Measurements from ENCODE around the gene HOXA6.

HOXA6 gene

DNA sequence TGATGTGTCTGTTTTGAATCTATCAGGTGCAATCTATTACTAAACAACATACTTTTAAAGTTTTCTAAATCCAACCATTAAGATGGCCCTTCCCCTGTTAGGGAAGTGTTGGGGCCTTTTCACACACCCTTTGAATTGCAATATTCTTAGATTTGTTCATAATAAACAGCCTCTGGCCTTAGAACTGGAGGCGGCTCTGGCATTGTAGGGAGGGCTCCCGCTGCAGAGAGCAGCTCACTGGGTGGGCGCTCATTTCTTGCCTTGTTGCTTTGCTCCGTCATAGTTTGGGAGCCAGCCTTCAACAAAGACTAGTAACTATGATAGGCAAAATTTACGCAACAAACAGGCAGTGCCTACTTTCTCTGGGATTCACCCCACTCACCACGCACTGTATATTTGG lies 30.8 kb upstream of the HOXA6 start:
- Histone ChIP-seq H3K4me3 (ENCODE audit: low read depth, low read length, poor library complexity, severe bottlenecking) (no peak overlapping the region), H3K27ac (ENCODE audit: low read depth, low read length, poor library complexity, severe bottlenecking) (no peak overlapping the region), H3K36me3 (ENCODE audit: insufficient read depth, low read length) (no peaks in the 10 kb centered on the region), H2AFZ (ENCODE audit: low read length) (no peak overlapping the region), H3K27me3 (ENCODE audit: insufficient read depth, low read length) (no peaks in the 10 kb centered on the region; the same call in 1 of the 2 replicates), H3K4me2 (ENCODE audit: low read length) (no peak overlapping the region), H4K20me1 (ENCODE audit: insufficient read depth, low read length) (no peaks in the 10 kb centered on the region), H3K4me1 (ENCODE audit: insufficient read depth, low read length, severe bottlenecking) (peaks cover 10% of the 10 kb centered on the region), H3K79me2 (ENCODE audit: insufficient read depth, low read length) (no peaks in the 10 kb centered on the region), H3K9ac (ENCODE audit: low read length) (no peak overlapping the region), H3K9me3 (ENCODE audit: low read length) (no peaks in the 10 kb centered on the region), H3F3A (ENCODE audit: insufficient read depth, low read length) (no peaks in the 10 kb centered on the region), H3K9me2 (ENCODE audit: low read depth, low read length) (no peaks in the 10 kb centered on the region)
- TF ChIP-seq, protein P1, sequence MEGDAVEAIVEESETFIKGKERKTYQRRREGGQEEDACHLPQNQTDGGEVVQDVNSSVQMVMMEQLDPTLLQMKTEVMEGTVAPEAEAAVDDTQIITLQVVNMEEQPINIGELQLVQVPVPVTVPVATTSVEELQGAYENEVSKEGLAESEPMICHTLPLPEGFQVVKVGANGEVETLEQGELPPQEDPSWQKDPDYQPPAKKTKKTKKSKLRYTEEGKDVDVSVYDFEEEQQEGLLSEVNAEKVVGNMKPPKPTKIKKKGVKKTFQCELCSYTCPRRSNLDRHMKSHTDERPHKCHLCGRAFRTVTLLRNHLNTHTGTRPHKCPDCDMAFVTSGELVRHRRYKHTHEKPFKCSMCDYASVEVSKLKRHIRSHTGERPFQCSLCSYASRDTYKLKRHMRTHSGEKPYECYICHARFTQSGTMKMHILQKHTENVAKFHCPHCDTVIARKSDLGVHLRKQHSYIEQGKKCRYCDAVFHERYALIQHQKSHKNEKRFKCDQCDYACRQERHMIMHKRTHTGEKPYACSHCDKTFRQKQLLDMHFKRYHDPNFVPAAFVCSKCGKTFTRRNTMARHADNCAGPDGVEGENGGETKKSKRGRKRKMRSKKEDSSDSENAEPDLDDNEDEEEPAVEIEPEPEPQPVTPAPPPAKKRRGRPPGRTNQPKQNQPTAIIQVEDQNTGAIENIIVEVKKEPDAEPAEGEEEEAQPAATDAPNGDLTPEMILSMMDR (IDR thresholded peaks at IDR 0.05; ENCODE audit: low read length) = no peak
- no peak for TF ChIP-seq EZH2 (IDR thresholded peaks at IDR 0.05; ENCODE audit: borderline replicate concordance, low read length)

- no peaks in the 10 kb centered on the region for H3K9me3 ChIP-seq (ENCODE audit: low read length)
- no peaks in the 10 kb centered on the region for H3K36me3 ChIP-seq (ENCODE audit: insufficient read depth, low read length)
- peaks cover 2% of the 10 kb centered on the region; the same call in 1 of the 2 replicates for H3K27me3 ChIP-seq (ENCODE audit: insufficient read depth, low read length)
- TF ChIP-seq, protein P1 (IDR thresholded peaks at IDR 0.05; ENCODE audit: low read length) = no peak
- no peak for TF ChIP-seq EZH2 (IDR thresholded peaks at IDR 0.05; ENCODE audit: borderline replicate concordance, low read length)
- no peak overlapping the region for H3K4me2 ChIP-seq (ENCODE audit: low read length)
- H3K79me2 ChIP-seq (ENCODE audit: insufficient read depth, low read length) = no peaks in the 10 kb centered on the region
- H3K27ac ChIP-seq (ENCODE audit: low read depth, low read length, poor library complexity, severe bottlenecking) = no peak overlapping the region
- H2AFZ ChIP-seq (ENCODE audit: low read length) = no peak overlapping the region
- H3K4me3 ChIP-seq (ENCODE audit: low read depth, low read length, poor library complexity, severe bottlenecking) = no peak overlapping the region
- H3F3A ChIP-seq (ENCODE audit: insufficient read depth, low read length) = no peaks in the 10 kb centered on the region
- peaks cover 12% of the 10 kb centered on the region for H3K4me1 ChIP-seq (ENCODE audit: insufficient read depth, low read length, severe bottlenecking)
- H4K20me1 ChIP-seq (ENCODE audit: insufficient read depth, low read length) = no peaks in the 10 kb centered on the region
- H3K9me2 ChIP-seq (ENCODE audit: low read depth, low read length) = no peaks in the 10 kb centered on the region
- no peak overlapping the region for H3K9ac ChIP-seq (ENCODE audit: low read length)
Measured at GRCh38 chr7:27177795-27178320, 30.3 kb upstream of the HOXA6 start.

DNA sequence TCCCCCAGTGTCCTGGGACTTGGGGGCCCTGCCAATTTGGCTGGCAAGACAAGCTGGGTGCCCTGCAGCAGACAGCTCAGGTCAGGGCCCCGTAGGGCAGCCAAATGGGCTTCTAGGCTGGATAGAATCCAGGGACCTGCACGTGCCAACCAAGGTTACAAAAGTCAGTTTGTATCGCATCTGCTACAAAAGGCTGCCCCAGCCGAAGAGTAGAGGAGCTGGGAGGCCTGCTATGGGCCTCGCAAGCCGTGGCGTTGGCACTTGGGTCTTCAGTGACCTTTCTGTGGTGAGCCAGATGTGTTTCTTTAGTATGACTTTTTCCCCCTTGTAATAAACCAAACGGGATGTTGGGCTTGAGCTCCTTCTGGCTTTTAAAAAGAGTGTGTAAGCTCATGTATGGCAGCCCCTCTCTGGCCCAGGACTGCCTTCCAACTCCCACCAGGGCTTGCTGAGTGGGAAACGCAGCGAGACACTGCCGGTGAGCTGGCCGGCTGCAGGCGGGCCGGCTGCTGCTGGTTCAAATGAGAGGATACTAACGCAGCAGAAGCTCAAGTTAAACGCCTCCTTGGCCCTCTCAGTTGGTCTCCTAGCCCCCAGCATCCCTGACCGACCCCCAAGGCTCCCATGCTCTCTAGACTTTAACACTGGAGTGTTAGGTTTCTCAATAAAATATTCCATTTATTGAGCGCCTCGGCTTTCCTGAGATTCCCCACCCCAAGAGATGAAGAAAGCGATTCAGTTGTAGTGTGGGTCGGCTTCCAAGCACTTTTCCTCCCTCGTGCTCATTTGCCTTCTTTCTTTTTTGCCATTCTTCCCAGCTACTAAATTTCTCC lies 29.6 kb upstream of the HOXA6 start:
- no peak overlapping the region for H3K27ac ChIP-seq (ENCODE audit: low read depth, low read length, poor library complexity, severe bottlenecking)
- no peak overlapping the region for H3K4me3 ChIP-seq (ENCODE audit: low read depth, low read length, poor library complexity, severe bottlenecking)
- TF ChIP-seq, protein P1 (IDR thresholded peaks at IDR 0.05; ENCODE audit: low read length) = no peak
- no peak for TF ChIP-seq EZH2 (IDR thresholded peaks at IDR 0.05; ENCODE audit: borderline replicate concordance, low read length)
- no peak overlapping the region for H3K9ac ChIP-seq (ENCODE audit: low read length)
- peaks cover 9% of the 10 kb centered on the region; the same call in 1 of the 2 replicates for H3K27me3 ChIP-seq (ENCODE audit: insufficient read depth, low read length)
- H3K36me3 ChIP-seq (ENCODE audit: insufficient read depth, low read length) = no peaks in the 10 kb centered on the region
- no peaks in the 10 kb centered on the region for H3K9me2 ChIP-seq (ENCODE audit: low read depth, low read length)
- no peak overlapping the region for H2AFZ ChIP-seq (ENCODE audit: low read length)
- H4K20me1 ChIP-seq (ENCODE audit: insufficient read depth, low read length) = no peaks in the 10 kb centered on the region
- H3K4me2 ChIP-seq (ENCODE audit: low read length) = no peak overlapping the region
- H3F3A ChIP-seq (ENCODE audit: insufficient read depth, low read length) = no peaks in the 10 kb centered on the region
- H3K9me3 ChIP-seq (ENCODE audit: low read length) = no peaks in the 10 kb centered on the region
- H3K4me1 ChIP-seq (ENCODE audit: insufficient read depth, low read length, severe bottlenecking) = peaks cover 16% of the 10 kb centered on the region
- no peaks in the 10 kb centered on the region for H3K79me2 ChIP-seq (ENCODE audit: insufficient read depth, low read length)
